Measurements from ENCODE around the gene RNF182.
"Not testable (repeated sequence)": the region's sequence is repeated elsewhere in the genome, so short reads cannot be mapped to it uniquely, and the experiment has no call there.

Gene RNF182

GRCh38 chr6:13972602-13973001 lies 47.9 kb downstream of the RNF182 start:
- DNase-seq: not testable (repeated sequence)

- DNase-seq: not testable (repeated sequence)
These were observed 48.7 kb downstream of the RNF182 start for GRCh38 chr6:13973422-13973821.

- DNase-seq: no peak
These were observed 53.4 kb downstream of the RNF182 start for GRCh38 chr6:13978102-13978640.

GRCh38 chr6:13978787-13979186 lies 54.0 kb downstream of the RNF182 start:
- DNase-seq: no peak

GRCh38 chr6:13979284-13980171 lies 54.8 kb downstream of the RNF182 start:
- no peak for DNase-seq

- DNase-seq: no peak
These were observed 55.8 kb downstream of the RNF182 start for GRCh38 chr6:13980534-13980933.

- DNase-seq: no peak
These were observed 61.0 kb downstream of the RNF182 start for GRCh38 chr6:13985663-13986325.

- no peak for DNase-seq
These were observed 62.1 kb downstream of the RNF182 start for GRCh38 chr6:13986700-13987399.

GRCh38 chr6:13987400-13987865 lies 62.7 kb downstream of the RNF182 start:
- DNase-seq: no peak

- no peak for DNase-seq
These were observed 63.4 kb downstream of the RNF182 start for GRCh38 chr6:13988049-13988738.

- DNase-seq: no peak
These were observed 64.2 kb downstream of the RNF182 start for GRCh38 chr6:13988908-13989307.

- no peak for DNase-seq
These were observed 64.9 kb downstream of the RNF182 start for GRCh38 chr6:13989496-13990144.

- no peak for DNase-seq
These were observed 66.0 kb downstream of the RNF182 start for GRCh38 chr6:13990796-13991195.

- DNase-seq: no peak
These were observed 66.6 kb downstream of the RNF182 start for GRCh38 chr6:13991393-13991792.

GRCh38 chr6:13992417-13993055 lies 67.8 kb downstream of the RNF182 start:
- no peak for DNase-seq

- DNase-seq: no peak
These were observed 68.7 kb downstream of the RNF182 start for GRCh38 chr6:13993416-13993815.

GRCh38 chr6:13998356-13998755 lies 73.6 kb downstream of the RNF182 start:
- DNase-seq: no peak

- no peak for DNase-seq
These were observed 76.1 kb downstream of the RNF182 start for GRCh38 chr6:14000901-14001300.

- DNase-seq: no peak
These were observed 76.7 kb downstream of the RNF182 start for GRCh38 chr6:14001329-14002012.

GRCh38 chr6:14002176-14002947 lies 77.6 kb downstream of the RNF182 start:
- no peak for DNase-seq
